HG03175 (cell line): ENCODE data around the gene CLCN3.
"Not testable (repeated sequence)": the region's sequence is repeated elsewhere in the genome, so short reads cannot be mapped to it uniquely, and the experiment has no call there.

Experiments used
- ATAC-seq: cut with Tn5 transposase; IDR thresholded peaks from one replicate; pipeline ENCODE4 v1.9.1; 2021; ENCODE audit warnings: mild to moderate bottlenecking, moderate library complexity; ENCODE audit not compliant: unreplicated experiment

CLCN3 gene

GRCh38 chr4:169619958-169620879 is at the start of gene CLCN3:
TSS of gene CLCN3 (plus strand) at chr4:169620578. CDS start at chr4:169635929, 15,351 bp downstream.
- peak; percentile 89 for ATAC-seq

GRCh38 chr4:169571012-169571411 is 49.4 kb upstream of the CLCN3 start:
- ATAC-seq: not testable (repeated sequence)

GRCh38 chr4:169571435-169571834 is 48.9 kb upstream of the CLCN3 start:
- no peak for ATAC-seq

GRCh38 chr4:169573889-169574288 is 46.5 kb upstream of the CLCN3 start:
- peak; percentile 54 for ATAC-seq

GRCh38 chr4:169582203-169582602 is 38.2 kb upstream of the CLCN3 start:
- peak; percentile 70 for ATAC-seq

GRCh38 chr4:169582706-169583105 is 37.7 kb upstream of the CLCN3 start:
- ATAC-seq: no peak

- ATAC-seq: no peak
Measured at GRCh38 chr4:169583563-169583962, 36.8 kb upstream of the CLCN3 start.

- no peak for ATAC-seq
Measured at GRCh38 chr4:169593050-169593560, 27.3 kb upstream of the CLCN3 start.

- ATAC-seq: no peak
Measured at GRCh38 chr4:169594560-169595195, 25.7 kb upstream of the CLCN3 start.

- no peak for ATAC-seq
Measured at GRCh38 chr4:169601016-169601771, 19.2 kb upstream of the CLCN3 start.

GRCh38 chr4:169603312-169603711 is 17.1 kb upstream of the CLCN3 start:
- no peak for ATAC-seq

GRCh38 chr4:169604131-169604900 is 16.1 kb upstream of the CLCN3 start:
- ATAC-seq: no peak

GRCh38 chr4:169604903-169605331 is 15.5 kb upstream of the CLCN3 start:
- no peak for ATAC-seq

GRCh38 chr4:169611157-169611556 is 9.2 kb upstream of the CLCN3 start:
- ATAC-seq: no peak

- ATAC-seq: peak; percentile 94
Measured at GRCh38 chr4:169611991-169612870, 8.1 kb upstream of the CLCN3 start, which contains the start of gene NEK1. TSS of gene NEK1 (minus strand) at chr4:169612583. CDS start at chr4:169602630, 9,953 bp downstream.

GRCh38 chr4:169612871-169613859 is 7.2 kb upstream of the CLCN3 start:
- peak; percentile 39 for ATAC-seq

- ATAC-seq: no peak
Measured at GRCh38 chr4:169615467-169616106, 4.8 kb upstream of the CLCN3 start.

- ATAC-seq: no peak
Measured at GRCh38 chr4:169616846-169617245, 3.5 kb upstream of the CLCN3 start.
